A673 (cell line): Measurements from ENCODE around the gene CLEC4C.

Experiments
- CTCF ChIP-seq: fragments of 300-800, 200-600 bp; sonication (generic); conservative IDR thresholded peaks from 2 replicates; pipeline ENCODE4 v1.5.1; 2017; ENCODE audit warnings: low read depth, mild to moderate bottlenecking, antibody characterized with exemption, low read length, moderate library complexity, mixed read lengths
- EZH2 ChIP-seq: fragments of 200-600 bp; sonication (generic); IDR thresholded peaks from 2 replicates; pipeline ENCODE4 v1.6.1; 2017; ENCODE audit warnings: borderline replicate concordance, low read depth, mild to moderate bottlenecking, mixed read lengths, antibody characterized with exemption, low read length; ENCODE audit not compliant: poor library complexity, severe bottlenecking

GRCh38 chr12:7694556-7695236 is 52.5 kb downstream of the CLEC4C start:
- TF ChIP-seq CTCF (no peak), EZH2 (no peak)
